Activated naive CD8-positive, alpha-beta T cell treated with anti-CD3 and anti-CD28 coated beads for 36 hours (primary cell): ENCODE measurements around the gene SPTBN5. TPM values are rescaled to one million over a fixed set of nuclear protein-coding genes. Genes with fewer than 3 reads are reported as not detected.

Experiments
- DNase-seq: peaks from one replicate; pipeline ENCODE4 v3.0.0; 2021
- H3K27ac Mint-ChIP-seq: one replicate; pipeline ENCODE4 v1.8.0; 2022; ENCODE audit warnings: mild to moderate bottlenecking, moderate library complexity, mixed read lengths
- H3K27me3 Mint-ChIP-seq: one replicate; pipeline ENCODE4 v1.8.0; 2022; ENCODE audit warnings: mild to moderate bottlenecking, mixed read lengths
- H3K36me3 Mint-ChIP-seq: one replicate; pipeline ENCODE4 v1.8.0; 2021; ENCODE audit warnings: mild to moderate bottlenecking, mixed read lengths
- H3K4me1 Mint-ChIP-seq: one replicate; pipeline ENCODE4 v1.8.0; 2021; ENCODE audit warnings: mixed read lengths
- H3K4me3 Mint-ChIP-seq: one replicate; pipeline ENCODE4 v1.8.0; 2022; ENCODE audit warnings: mild to moderate bottlenecking, moderate library complexity, mixed read lengths
- H3K9me3 Mint-ChIP-seq: one replicate; pipeline ENCODE4 v1.8.0; 2022; ENCODE audit warnings: mixed read lengths
- total RNA-seq, 2 experiments: library from RNA; stranded (reverse); gene quantifications; one replicate each; pipeline ENCODE4 v1.2.3, GENCODE V29; 2021

Gene SPTBN5
- total RNA-seq, 2 experiments from 2014 or later: 0.19 to 0.30 TPM

DNA sequence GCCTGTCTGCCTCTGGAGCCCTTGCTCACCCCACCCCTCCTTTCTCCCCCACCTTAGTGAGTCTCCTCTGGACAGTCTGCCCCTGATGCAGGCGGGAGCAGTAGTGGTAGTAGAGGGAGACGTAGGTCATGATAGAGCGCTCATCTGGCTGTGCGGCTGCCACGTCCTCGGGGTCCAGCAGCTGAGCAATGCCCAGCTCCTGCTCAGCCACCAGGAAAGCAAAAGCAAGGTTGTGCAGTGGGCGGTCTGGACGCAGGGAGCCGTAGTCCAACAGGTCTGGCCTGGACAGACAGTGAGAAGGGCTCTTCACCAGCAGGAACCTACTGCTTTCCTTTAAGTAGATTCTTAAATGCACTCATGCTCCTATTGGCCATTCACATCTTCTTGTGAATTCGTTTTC, 6.7 kb downstream of the SPTBN5 start:
- Mint-ChIP-seq H3K27ac (no peak overlapping the region), H3K4me3 (no peak overlapping the region), H3K9me3 (no peaks in the 10 kb centered on the region), H3K36me3 (no peaks in the 10 kb centered on the region), H3K4me1 (peaks cover 7% of the 10 kb centered on the region), H3K27me3 (no peaks in the 10 kb centered on the region)
- no peak for DNase-seq

DNA sequence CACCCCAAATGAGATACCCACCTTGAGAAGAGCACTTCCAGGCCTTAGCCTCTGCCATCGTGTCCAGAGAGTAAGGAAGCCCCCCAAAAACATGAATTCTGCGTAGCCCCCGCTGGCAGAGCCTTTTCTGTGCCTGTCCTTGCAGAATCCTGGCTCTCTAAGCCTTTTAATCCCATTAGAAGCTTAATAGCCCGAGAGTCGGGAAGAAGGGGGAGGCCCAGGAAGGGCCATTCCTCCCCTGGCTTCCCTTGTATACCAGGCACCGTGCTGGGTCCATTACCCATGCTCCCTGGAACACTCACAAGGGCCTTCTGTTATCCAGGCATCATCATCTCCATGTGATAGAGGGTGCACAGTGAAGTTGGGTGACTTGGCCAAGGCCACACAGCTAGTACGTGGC, 7.1 kb downstream of the SPTBN5 start:
- Mint-ChIP-seq H3K4me1 (peaks cover 7% of the 10 kb centered on the region), H3K27me3 (no peaks in the 10 kb centered on the region), H3K4me3 (no peak overlapping the region), H3K9me3 (no peaks in the 10 kb centered on the region), H3K27ac (no peak overlapping the region), H3K36me3 (no peaks in the 10 kb centered on the region)
- DNase-seq: no peak

DNA sequence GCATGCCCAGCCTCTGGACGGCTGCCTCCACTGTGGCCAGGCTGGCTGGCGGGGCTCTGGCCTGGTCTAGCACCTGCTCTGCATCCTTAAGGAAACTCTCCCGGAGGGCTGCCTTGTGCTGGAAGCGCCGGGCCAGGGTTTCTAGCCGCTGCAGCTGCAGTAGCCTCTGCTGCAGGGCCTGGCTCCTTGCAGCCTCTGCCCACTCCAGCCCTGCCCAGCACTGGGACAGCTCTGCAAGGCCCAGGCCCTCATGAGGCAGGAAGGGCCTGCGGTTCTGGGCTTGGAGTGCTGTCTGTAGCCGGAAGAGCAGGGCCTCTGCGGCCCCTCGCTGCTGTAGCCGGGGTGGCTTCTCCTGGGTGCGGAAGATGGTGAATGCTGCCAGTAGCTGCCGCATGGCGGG, 8.0 kb downstream of the SPTBN5 start:
- H3K27me3 Mint-ChIP-seq: peaks cover 7% of the 10 kb centered on the region
- no peak overlapping the region for H3K27ac Mint-ChIP-seq
- no peak for DNase-seq
- no peak overlapping the region for H3K4me3 Mint-ChIP-seq
- no peaks in the 10 kb centered on the region for H3K9me3 Mint-ChIP-seq
- peaks cover 9% of the 10 kb centered on the region for H3K4me1 Mint-ChIP-seq
- no peaks in the 10 kb centered on the region for H3K36me3 Mint-ChIP-seq

DNA sequence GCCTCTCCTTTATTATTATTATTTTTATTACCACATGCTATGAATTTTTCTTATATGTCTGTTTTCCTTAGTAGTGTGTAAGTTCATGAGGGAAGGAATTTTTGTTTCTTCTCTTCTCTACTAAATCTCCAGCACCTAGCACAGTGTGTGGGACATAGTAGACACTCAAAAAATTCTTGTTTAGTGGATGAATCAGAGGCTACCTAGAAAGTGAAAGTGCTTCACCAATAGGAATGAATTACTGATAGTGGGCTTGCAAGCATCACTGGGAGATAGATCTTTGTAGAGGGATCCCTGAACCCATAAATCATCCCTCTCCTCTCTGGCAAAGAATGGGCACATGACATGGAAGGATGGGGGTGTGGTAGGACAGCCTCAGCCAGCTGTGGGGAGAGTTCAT, 8.5 kb downstream of the SPTBN5 start:
- peaks cover 9% of the 10 kb centered on the region for H3K4me1 Mint-ChIP-seq
- H3K27ac Mint-ChIP-seq: no peak overlapping the region
- H3K36me3 Mint-ChIP-seq: no peaks in the 10 kb centered on the region
- peaks cover 7% of the 10 kb centered on the region for H3K27me3 Mint-ChIP-seq
- H3K9me3 Mint-ChIP-seq: no peaks in the 10 kb centered on the region
- H3K4me3 Mint-ChIP-seq: no peak overlapping the region
- DNase-seq: no peak

DNA sequence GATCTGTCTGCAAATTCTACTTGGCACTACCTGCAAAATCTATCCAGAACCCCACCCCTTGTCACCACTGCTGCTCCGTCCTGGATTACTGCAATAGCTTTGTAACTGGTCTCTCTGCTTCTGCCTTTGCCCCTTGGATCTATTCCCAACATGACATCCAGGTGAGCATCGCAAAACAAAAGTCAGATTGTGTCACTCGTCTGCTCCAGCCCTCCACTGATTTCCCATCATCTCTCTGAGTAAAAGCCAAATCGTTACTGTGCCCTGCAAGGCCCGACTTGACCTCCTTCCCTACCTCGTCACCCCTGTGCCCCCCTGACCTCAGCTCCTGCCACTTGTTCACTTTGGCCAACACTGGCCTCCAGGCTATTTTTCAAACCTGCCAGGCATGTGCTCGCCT, 9.4 kb downstream of the SPTBN5 start:
- no peak overlapping the region for H3K4me3 Mint-ChIP-seq
- no peak overlapping the region for H3K27ac Mint-ChIP-seq
- no peak for DNase-seq
- H3K27me3 Mint-ChIP-seq: peaks cover 11% of the 10 kb centered on the region
- H3K9me3 Mint-ChIP-seq: no peaks in the 10 kb centered on the region
- H3K36me3 Mint-ChIP-seq: no peaks in the 10 kb centered on the region
- H3K4me1 Mint-ChIP-seq: peaks cover 9% of the 10 kb centered on the region

DNA sequence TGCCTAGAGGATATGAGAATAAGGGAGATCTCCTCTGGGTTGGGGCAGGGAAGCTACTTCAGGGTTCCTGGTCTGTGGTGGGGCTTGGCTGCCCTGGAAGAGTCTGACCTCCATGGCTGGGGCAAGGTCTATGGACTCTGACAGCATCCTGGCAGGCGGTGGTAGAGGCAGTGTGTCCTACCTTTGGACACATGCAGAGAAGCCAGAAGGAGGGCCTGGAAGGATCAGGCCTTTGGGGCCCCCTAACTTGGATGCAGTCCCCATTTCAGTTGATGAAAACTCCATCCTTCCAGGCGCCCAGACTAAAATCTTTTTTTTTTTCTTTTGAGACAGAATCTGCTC, 10.4 kb downstream of the SPTBN5 start:
- H3K4me1 Mint-ChIP-seq: peaks cover 6% of the 10 kb centered on the region
- H3K27ac Mint-ChIP-seq: no peak overlapping the region
- no peak overlapping the region for H3K4me3 Mint-ChIP-seq
- no peaks in the 10 kb centered on the region for H3K9me3 Mint-ChIP-seq
- H3K36me3 Mint-ChIP-seq: no peaks in the 10 kb centered on the region
- H3K27me3 Mint-ChIP-seq: peaks cover 11% of the 10 kb centered on the region
- no peak for DNase-seq

DNA sequence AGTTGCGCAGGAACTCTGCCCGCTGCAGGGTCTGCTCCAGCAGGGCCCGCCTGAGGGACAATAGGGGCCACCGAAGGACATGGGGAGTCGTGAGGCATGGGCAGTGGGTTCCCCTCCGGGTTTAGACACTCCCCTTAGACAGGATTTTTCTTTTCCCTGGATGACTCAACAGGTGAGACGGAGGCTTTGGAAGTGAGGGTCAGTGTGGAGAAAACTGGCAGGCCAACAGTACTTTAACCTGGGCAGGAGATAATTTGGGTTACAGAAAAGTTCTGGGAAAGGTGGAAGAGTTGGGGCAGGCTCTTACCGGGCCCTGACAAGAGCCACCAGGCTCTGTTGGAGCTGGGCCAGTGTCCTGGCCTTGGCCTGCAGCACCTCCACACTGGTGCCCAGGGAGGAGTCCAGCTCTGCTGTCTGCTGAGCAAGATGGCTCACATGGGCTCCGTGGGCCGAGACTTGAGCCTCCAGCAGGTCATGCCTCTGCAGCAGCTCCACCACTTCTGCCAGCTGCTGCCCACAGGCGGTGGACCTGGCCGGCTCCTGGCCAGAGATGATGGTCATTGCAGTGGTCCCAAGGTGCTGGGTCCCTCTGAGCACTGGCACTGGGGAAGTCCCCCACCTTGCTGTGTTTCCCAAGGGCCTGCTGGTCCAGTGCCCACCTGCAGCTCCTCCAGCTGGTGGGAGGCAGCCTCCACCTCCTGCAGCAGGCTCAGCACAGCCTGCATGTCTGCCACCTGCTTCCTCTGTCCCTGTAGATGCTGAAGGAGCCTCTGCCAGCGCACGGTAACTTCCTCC, 11.0 kb downstream of the SPTBN5 start:
- DNase-seq: no peak
- Mint-ChIP-seq H3K4me1 (peaks cover 4% of the 10 kb centered on the region), H3K9me3 (no peaks in the 10 kb centered on the region), H3K36me3 (no peaks in the 10 kb centered on the region), H3K27ac (no peak overlapping the region), H3K4me3 (no peak overlapping the region), H3K27me3 (peaks cover 11% of the 10 kb centered on the region)

DNA sequence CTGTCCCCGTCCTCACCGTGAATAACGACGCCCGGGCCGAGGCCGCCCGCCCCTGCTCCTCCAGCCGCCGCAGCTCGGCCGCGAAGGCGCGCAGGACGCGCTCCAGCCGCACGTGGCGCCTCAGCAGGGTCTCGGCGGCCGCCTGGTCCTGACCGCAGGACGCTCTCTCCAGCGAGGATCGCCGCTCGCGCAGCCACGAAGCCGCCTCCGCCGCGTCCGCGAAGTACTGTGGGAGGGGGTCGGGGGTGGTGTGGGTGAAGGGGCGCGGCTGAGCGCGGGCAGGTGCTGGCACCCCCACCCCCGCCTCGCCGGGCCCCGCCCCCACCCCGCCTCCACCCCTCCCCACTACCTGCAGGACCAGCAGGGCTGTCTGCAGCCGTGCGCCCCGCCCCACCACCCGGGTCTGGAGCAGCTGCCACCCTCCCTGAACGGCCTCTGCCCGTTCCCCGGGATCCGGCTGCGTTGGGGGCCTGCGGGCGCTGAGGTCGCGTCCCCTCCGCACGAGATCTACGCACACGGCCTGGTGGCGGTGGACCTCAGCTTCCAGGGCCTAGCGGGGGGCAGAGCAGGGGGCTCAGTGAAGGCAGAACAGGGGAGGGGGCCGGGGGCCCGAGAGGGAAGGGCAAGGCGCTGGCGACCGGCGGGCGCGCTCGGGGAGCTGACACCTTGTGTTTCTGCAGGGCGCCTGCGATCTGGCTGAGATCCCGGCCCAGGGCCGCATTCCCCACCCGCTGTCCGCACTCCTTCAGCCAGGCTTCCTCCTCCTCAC, 11.7 kb downstream of the SPTBN5 start:
- Mint-ChIP-seq H3K9me3 (no peaks in the 10 kb centered on the region), H3K36me3 (no peaks in the 10 kb centered on the region), H3K27me3 (peaks cover 11% of the 10 kb centered on the region), H3K4me3 (no peak overlapping the region), H3K27ac (no peak overlapping the region), H3K4me1 (peaks cover 4% of the 10 kb centered on the region)
- DNase-seq: peak; percentile 16

DNA sequence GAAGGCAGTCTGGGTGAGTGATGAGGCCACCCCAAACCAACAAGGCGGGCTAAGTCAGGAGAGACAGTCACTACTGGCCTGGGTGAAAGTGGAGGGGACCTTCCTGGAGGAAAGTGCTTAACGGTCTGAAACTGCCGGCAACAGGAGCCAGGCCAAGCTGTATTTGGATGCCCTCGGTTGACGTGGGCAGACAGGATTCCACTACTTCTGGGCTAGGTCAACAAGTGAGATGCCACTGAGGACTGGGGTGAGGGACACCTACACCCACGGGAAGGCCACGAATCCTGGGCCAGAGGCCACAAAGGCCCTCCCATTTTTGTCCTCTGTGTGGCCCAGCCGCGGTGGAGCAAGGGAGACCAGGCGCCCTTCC, 12.3 kb downstream of the SPTBN5 start:
- Mint-ChIP-seq H3K4me3 (no peak overlapping the region), H3K9me3 (no peaks in the 10 kb centered on the region), H3K27me3 (peaks cover 11% of the 10 kb centered on the region), H3K27ac (no peak overlapping the region), H3K36me3 (no peaks in the 10 kb centered on the region), H3K4me1 (peaks cover 4% of the 10 kb centered on the region)
- DNase-seq: no peak

DNA sequence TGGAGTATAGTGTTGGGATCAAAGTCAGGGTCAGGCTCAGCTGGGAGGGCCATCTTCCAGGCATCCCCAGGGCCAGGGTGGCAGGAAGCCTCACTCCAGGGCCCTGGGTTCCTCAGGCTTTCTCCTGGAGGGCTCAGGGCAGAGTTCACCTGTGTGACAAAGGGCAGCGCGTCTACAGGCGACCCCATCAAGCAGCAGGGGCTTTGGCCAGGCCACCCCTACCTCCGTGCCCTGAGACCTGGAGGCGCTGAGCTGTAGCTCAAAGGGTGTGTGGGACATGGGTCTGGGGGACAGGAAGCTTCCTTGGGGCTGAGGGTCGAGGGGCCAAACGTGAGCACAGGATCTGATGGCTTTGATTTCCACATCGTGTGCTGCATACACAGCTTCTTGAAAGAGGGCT, 12.8 kb downstream of the SPTBN5 start:
- H3K4me1 Mint-ChIP-seq: peaks cover 4% of the 10 kb centered on the region
- no peaks in the 10 kb centered on the region for H3K9me3 Mint-ChIP-seq
- H3K27me3 Mint-ChIP-seq: peaks cover 11% of the 10 kb centered on the region
- no peaks in the 10 kb centered on the region for H3K36me3 Mint-ChIP-seq
- no peak overlapping the region for H3K27ac Mint-ChIP-seq
- H3K4me3 Mint-ChIP-seq: no peak overlapping the region
- DNase-seq: no peak

DNA sequence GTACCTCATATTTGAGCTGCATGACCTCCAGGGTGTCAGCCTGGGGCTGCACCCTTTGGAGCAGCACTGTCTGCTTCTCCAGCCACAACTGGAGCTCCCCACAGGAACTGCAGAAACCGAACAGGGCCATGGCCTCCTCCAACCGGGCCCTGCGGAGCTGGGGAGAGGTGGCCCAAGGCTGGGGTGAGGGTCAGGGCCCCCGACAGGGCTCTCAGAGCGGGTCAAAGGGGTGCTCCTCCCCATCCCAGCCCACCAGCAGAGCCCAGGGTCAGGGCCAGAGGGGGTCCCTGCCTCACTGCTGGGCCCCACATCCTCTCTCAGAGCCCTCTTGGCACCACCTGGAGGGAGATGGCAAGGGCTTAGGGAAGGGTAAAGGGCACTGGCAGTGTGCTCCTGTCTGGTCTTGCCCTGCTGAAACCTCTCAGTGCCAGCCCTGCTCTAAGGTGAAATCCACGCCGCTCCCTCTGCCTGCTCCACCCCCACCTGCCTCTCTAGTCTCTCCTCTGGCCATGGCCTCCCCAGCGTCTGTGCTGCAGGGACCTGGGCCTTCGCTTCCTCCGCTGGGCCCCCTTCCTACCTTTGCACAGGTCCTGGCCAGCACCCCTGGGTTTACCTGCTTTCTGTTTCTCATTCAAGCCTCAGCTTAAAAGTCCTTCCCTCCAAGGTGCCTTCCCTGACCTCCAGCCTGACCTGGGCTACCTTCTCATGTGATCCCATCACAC, 13.5 kb downstream of the SPTBN5 start:
- H3K36me3 Mint-ChIP-seq: no peaks in the 10 kb centered on the region
- no peak overlapping the region for H3K4me3 Mint-ChIP-seq
- peaks cover 11% of the 10 kb centered on the region for H3K27me3 Mint-ChIP-seq
- H3K9me3 Mint-ChIP-seq: no peaks in the 10 kb centered on the region
- H3K27ac Mint-ChIP-seq: no peak overlapping the region
- peaks cover 2% of the 10 kb centered on the region for H3K4me1 Mint-ChIP-seq
- no peak for DNase-seq

DNA sequence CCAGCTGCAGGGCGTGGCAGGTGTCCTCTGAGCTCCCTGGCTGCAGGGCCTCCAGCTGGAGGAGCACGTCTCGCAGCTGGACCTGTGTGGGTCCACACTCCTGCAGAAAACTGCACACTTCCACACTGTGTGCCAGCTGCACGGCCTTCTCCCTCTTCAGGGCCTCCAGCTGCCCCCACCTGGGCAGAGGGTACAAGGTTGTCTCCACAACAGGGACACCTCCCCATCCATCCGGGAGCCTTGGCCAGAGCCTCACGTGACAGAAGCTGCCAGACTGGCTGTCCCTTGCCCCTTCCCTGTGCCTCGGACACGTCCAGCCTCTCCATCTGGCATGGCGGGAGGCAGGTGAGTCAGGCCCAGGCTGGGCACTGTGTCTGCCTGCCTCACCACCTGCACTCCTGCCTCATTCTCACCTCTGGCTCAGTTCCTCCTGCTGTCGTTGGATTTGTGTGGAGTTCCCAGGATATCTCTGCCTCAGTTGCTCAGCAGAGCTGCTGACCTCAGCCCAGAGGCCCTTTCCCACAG, 14.5 kb downstream of the SPTBN5 start:
- Mint-ChIP-seq H3K36me3 (no peaks in the 10 kb centered on the region), H3K4me1 (peaks cover 2% of the 10 kb centered on the region), H3K27ac (no peak overlapping the region), H3K4me3 (no peak overlapping the region), H3K27me3 (peaks cover 11% of the 10 kb centered on the region), H3K9me3 (no peaks in the 10 kb centered on the region)
- no peak for DNase-seq

DNA sequence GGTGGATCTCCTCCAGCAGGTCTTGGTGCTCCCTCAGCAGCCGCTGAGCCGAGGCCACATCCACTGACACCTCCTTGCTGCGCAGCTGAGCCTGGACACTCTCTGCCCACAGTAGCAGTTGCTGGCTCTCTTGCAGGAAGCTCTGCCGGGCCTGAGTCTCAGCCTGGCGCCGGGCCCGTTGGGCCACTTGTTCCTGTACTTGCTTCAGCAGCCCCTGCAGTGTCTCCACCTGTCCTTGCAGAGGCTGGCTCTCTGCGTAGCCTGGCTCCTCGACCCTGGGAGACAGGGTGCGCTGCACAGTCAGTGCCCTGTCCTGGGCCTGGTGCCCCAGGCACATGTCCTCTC, 15.5 kb downstream of the SPTBN5 start:
- no peak overlapping the region for H3K4me3 Mint-ChIP-seq
- H3K27me3 Mint-ChIP-seq: peaks cover 11% of the 10 kb centered on the region
- H3K4me1 Mint-ChIP-seq: peaks cover 2% of the 10 kb centered on the region
- DNase-seq: no peak
- no peaks in the 10 kb centered on the region for H3K9me3 Mint-ChIP-seq
- no peak overlapping the region for H3K27ac Mint-ChIP-seq
- H3K36me3 Mint-ChIP-seq: no peaks in the 10 kb centered on the region

DNA sequence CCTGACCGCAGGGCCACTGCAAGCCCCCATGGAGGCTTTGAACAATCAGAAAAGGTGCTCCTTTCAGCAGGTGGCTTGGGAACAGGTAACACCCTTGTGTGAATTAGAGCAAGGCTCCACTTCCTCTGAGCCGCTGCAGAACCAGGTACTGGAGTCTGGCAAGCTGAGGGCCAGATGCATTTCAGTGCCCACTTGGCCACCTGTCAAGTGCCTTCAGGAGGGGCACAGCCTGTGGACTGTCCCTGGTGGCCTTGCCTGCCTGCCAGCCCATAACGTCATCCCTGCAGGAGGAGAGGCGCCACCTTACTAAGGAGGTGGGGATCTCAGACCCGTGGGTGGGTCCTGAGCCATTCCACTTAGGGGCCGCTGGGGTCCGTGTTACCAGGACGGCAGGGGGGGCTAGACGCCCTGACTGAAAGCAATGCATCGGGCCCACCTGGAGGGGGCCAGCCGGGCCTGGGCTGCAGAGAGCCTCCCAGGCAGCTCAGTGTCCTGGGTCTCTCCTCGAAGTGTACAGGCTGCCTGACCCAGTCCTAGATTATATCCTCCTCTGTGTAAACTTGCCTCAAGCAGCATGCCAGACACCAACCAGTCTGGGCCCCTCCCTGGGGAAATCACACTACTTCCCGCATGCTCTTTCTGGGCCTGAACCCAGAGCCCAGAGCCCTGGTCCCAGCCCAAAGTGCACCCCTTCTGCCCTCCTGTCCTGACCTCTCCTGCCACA, 16.1 kb downstream of the SPTBN5 start:
- no peak for DNase-seq
- peaks cover 11% of the 10 kb centered on the region for H3K27me3 Mint-ChIP-seq
- H3K4me1 Mint-ChIP-seq: peaks cover 2% of the 10 kb centered on the region
- H3K36me3 Mint-ChIP-seq: no peaks in the 10 kb centered on the region
- no peaks in the 10 kb centered on the region for H3K9me3 Mint-ChIP-seq
- no peak overlapping the region for H3K27ac Mint-ChIP-seq
- no peak overlapping the region for H3K4me3 Mint-ChIP-seq

DNA sequence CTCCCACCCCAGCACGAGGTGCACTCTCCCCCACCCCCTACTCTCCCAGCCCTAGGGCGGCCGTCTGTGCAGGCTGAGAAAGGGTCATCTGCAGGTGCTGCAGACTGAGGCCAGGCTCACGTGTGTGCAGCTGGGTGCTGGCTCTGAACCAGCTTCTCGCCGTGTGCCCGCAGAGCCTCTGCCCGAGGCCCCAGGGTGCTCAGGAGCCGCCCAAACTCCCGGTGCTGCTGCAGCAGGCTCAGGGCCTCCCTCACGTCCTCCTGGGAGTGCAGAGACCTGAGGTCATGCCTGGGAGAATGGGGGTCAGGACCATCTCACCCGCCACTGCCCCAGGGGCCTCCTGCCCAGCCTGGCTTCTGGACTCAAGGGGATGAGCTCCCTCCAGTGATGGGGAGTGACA, 17.2 kb downstream of the SPTBN5 start:
- no peaks in the 10 kb centered on the region for H3K9me3 Mint-ChIP-seq
- H3K27ac Mint-ChIP-seq: no peak overlapping the region
- H3K36me3 Mint-ChIP-seq: no peaks in the 10 kb centered on the region
- peaks cover 2% of the 10 kb centered on the region for H3K4me1 Mint-ChIP-seq
- H3K4me3 Mint-ChIP-seq: no peak overlapping the region
- no peak for DNase-seq
- peaks cover 11% of the 10 kb centered on the region for H3K27me3 Mint-ChIP-seq
